GM19372 (cell line): ENCODE data around the gene TTLL13.

Experiments used
- ATAC-seq: cut with Tn5 transposase; IDR thresholded peaks from one replicate; pipeline ENCODE4 v1.9.1; 2021; ENCODE audit warnings: mild to moderate bottlenecking, low read depth, moderate library complexity; ENCODE audit not compliant: unreplicated experiment

TTLL13 gene

GRCh38 chr15:90214553-90215196 is 34.7 kb upstream of the TTLL13 start:
- ATAC-seq: no peak

- ATAC-seq: no peak
Observed at GRCh38 chr15:90217671-90218394, 31.5 kb upstream of the TTLL13 start.

DNA sequence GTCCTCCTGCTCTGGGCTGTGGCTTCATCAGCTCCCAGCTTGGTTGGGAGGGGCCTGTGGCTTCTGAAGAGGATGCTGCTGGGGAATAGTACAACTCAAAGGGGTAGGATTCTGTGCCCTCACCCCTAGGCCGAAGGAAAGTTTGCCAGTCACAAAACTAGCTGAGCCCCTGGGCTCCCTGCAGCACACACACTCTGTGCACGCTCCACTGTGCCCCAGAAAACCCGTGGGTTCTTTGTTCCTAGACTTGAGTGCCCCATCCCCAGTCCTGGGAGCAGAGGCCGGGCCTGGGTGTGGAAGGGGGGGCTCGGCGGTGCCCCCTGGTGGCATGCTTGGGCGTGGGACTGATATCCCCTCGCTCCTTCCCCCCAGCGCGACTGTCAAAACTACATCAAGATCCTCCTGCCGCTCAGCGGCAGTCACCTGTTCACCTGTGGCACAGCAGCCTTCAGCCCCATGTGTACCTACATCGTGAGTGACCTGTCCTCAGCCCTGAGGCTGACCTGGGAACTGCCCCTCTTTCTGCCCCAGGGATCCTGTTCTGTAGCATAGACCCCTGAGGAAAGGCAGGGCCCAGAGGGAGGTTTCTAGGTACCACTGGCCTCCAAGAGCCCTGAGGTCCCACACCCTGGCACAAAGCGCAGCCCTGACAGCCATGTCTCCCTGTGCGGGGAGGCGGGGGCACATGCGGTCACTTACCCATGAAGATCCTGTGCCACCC is 29.8 kb upstream of the TTLL13 start:
- ATAC-seq: no peak

GRCh38 chr15:90221246-90221900 is 28.0 kb upstream of the TTLL13 start:
- ATAC-seq: no peak

DNA sequence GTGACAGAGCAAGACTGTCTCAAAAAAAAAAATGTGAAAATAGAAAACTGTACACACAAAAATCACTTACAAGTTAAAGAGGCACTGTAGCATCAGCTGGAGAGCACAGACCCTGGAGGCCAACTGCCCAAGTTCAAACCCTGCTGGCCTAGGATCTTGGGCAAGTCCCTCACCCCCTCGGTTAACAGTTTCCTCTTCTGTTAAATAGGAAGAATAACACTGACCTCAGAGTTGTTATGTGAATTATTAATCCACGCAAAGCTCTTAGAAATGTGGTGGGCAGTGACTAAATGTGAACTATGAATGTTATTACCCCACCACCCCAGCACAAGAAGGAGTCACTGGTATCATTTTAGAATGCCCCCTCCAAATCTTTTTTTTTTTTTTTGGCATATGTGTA is 26.8 kb upstream of the TTLL13 start:
- no peak for ATAC-seq

DNA sequence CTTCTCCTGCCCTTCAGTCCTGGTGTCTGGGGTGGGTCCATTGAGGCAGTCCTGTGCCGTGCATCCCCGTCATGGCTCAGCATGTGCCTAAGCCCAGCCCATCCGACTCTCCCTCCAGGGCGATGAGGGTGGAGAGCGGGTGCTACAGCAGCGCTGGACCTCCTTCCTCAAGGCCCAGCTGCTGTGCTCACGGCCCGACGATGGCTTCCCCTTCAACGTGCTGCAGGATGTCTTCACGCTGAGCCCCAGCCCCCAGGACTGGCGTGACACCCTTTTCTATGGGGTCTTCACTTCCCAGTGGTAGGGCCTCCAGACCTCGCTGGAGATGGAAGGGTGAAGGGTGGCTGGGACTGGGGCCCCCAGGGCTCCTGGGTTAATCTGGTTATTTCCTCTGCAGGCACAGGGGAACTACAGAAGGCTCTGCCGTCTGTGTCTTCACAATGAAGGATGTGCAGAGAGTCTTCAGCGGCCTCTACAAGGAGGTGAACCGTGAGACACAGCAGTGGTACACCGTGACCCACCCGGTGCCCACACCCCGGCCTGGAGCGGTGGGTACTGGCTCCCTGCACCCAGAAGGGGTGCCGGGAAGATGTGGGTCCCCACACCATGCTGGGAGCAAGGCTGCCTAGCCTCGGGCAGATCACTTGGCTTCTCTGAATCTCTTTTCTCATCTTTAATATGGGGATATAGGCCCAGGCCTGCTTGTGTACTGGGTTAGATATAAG is 25.8 kb upstream of the TTLL13 start:
- no peak for ATAC-seq

DNA sequence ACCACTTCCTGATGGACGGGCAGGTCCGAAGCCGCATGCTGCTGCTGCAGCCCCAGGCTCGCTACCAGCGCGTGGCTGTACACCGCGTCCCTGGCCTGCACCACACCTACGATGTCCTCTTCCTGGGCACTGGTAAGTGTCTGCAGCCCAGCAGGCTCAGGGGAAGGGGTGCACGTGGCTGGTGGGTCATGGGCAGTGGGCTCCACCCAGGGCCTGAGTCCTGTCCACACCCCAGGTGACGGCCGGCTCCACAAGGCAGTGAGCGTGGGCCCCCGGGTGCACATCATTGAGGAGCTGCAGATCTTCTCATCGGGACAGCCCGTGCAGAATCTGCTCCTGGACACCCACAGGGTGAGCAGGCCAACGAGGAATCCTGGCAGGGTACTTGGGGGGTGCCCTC is 24.3 kb upstream of the TTLL13 start:
- ATAC-seq: no peak

DNA sequence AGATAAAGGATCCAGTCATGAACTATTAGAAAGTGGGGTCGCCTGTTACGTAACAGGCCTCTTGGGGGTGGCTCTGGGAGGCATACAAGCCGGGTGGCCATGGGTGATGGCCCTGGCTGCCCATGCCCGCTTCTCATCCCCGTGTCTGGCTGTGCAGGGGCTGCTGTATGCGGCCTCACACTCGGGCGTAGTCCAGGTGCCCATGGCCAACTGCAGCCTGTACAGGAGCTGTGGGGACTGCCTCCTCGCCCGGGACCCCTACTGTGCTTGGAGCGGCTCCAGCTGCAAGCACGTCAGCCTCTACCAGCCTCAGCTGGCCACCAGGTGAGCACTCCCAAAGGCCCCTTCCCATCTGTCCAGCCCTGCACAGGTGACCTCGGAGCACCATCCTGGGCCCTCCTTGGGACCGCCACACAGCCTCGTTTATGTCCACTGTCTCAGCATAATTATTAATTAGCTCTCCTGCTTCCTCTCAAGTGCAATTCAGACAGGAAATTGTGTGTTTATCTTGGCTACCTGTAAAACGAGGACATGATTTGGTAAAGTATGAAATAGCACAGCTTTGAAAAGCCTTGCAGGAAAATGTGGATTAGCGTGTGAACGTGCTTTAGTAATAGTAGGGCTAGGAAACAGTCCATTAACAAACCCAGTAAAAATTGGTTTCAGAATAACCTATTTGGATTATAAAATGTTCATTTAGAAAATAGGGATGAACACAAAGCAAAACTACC is 23.7 kb upstream of the TTLL13 start:
- ATAC-seq: no peak

GRCh38 chr15:90227336-90227735 is 22.0 kb upstream of the TTLL13 start:
- ATAC-seq: no peak

DNA sequence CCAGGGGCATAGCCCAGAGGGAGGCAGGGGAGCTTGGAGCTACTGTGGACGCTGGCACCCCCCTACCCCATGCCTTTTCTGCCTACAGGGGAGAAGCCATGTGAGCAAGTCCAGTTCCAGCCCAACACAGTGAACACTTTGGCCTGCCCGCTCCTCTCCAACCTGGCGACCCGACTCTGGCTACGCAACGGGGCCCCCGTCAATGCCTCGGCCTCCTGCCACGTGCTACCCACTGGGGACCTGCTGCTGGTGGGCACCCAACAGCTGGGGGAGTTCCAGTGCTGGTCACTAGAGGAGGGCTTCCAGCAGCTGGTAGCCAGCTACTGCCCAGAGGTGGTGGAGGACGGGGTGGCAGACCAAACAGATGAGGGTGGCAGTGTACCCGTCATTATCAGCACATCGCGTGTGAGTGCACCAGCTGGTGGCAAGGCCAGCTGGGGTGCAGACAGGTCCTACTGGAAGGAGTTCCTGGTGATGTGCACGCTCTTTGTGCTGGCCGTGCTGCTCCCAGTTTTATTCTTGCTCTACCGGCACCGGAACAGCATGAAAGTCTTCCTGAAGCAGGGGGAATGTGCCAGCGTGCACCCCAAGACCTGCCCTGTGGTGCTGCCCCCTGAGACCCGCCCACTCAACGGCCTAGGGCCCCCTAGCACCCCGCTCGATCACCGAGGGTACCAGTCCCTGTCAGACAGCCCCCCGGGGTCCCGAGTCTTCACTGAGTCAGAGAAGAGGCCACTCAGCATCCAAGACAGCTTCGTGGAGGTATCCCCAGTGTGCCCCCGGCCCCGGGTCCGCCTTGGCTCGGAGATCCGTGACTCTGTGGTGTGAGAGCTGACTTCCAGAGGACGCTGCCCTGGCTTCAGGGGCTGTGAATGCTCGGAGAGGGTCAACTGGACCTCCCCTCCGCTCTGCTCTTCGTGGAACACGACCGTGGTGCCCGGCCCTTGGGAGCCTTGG is 21.3 kb upstream of the TTLL13 start:
- ATAC-seq: no peak

- no peak for ATAC-seq
Observed at GRCh38 chr15:90228960-90229359, 20.4 kb upstream of the TTLL13 start.

DNA sequence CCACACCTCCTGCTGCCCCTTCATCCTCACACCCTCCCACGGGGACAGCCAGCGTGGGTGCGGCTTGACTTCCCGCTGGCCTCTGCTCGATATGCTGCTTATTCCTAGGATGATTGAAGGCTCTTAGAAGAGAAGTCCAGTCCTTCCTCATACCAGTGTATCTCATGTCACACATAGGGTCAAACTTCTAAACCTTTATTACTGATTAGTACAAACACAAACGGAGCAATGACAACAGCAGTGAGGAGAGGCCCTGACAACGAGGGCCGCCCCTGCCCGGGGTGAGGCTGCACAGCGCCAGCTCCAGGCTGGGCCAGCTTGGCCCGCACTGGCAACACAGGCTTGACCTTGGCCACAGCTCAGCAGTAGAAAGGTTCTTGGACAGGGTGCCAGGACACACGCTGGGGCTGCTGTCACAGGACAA is 19.3 kb upstream of the TTLL13 start:
- no peak for ATAC-seq

- ATAC-seq: no peak
Observed at GRCh38 chr15:90230610-90231009, 18.7 kb upstream of the TTLL13 start.

GRCh38 chr15:90231028-90232017 is 18.0 kb upstream of the TTLL13 start:
- ATAC-seq: no peak

- no peak for ATAC-seq
Observed at GRCh38 chr15:90232196-90232595, 17.2 kb upstream of the TTLL13 start.

- no peak for ATAC-seq
Observed at GRCh38 chr15:90232941-90233386, 16.4 kb upstream of the TTLL13 start.

GRCh38 chr15:90233387-90234095 is 15.8 kb upstream of the TTLL13 start, which contains the start of gene CIB1:
TSS of gene CIB1 (minus strand) at chr15:90233941. CDS start at chr15:90233885, 56 bp downstream.
- peak; percentile 84 for ATAC-seq
